Activated naive CD4-positive, alpha-beta T cell treated with anti-CD3 and anti-CD28 coated beads, Interleukin-2, amount 50 U/mL, for 72 hours (primary cell): Measurements from ENCODE around the gene MOBP. TPM values are rescaled to one million over a fixed set of nuclear protein-coding genes. Genes with fewer than 3 reads are reported as not detected.
A peak's percentile ranks its signal among the peaks of the same experiment; 100 is the strongest.

Experiments used
- ATAC-seq, 2 donors: fragments of 150-1000 bp; cut with Tn5 transposase; 2 replicates each; pipeline ENCODE4 v1.10.0; 2021; ENCODE audit warnings: mild to moderate bottlenecking in 2 of 2, moderate library complexity in 2 of 2
- DNase-seq, 2 donors: peaks; one replicate each; pipeline ENCODE4 v3.0.0; 2021 to 2022; ENCODE audit warnings: low spot score in 2 of 2
- H3K27ac Mint-ChIP-seq, 2 donors: one replicate each; pipeline ENCODE4 v1.8.0; 2022; ENCODE audit warnings: mild to moderate bottlenecking in 2 of 2, mixed read lengths in 2 of 2
- H3K36me3 Mint-ChIP-seq, 2 donors: one replicate each; pipeline ENCODE4 v1.8.0; 2022; ENCODE audit warnings: mixed read lengths in 2 of 2
- H3K9me3 Mint-ChIP-seq, 2 donors: one replicate each; pipeline ENCODE4 v1.8.0; 2022; ENCODE audit warnings: mixed read lengths in 2 of 2
- total RNA-seq, 2 donors: library from RNA; stranded (reverse); gene quantifications; one replicate each; pipeline ENCODE4 v1.2.3, GENCODE V29; 2022

MOBP gene
- total RNA-seq, 2 donors from 2014 or later: not detected

GRCh38 chr3:39473452-39474125 lies 6.1 kb downstream of the MOBP start:
- DNase-seq: no peak
- no peak for ATAC-seq
- Mint-ChIP-seq H3K9me3 (peaks cover 4 to 10% of the 10 kb centered on the region in 2 donors), H3K36me3 (no peaks in the 10 kb centered on the region), H3K27ac (peak overlapping the region in 1 of 2 donors; percentile 38)

GRCh38 chr3:39474126-39474515 lies 6.6 kb downstream of the MOBP start:
- Mint-ChIP-seq H3K9me3 (peaks cover 4 to 10% of the 10 kb centered on the region in 2 donors), H3K36me3 (no peaks in the 10 kb centered on the region), H3K27ac (no peak overlapping the region)
- ATAC-seq: no peak
- DNase-seq: no peak

DNA sequence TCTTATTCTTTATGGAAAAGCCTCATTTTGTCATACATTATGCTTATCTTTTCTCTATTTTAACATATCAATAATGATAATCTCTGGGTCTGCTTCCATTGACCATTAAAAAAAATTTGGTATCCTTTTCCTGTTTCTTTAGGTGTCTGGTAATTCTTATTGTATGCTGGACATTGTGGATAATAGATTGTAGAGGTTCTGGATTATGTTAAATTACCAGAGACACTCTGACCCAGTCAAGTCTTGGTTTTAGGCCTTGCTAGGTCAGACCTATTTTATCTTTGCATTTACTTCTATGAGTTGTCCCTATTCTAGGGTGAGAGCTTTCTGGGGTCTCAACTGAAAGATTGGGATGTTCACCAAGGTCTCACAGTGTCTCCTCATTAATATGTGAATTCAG lies 9.3 kb downstream of the MOBP start:
- DNase-seq: no peak
- ATAC-seq: no peak
- peaks cover 4 to 10% of the 10 kb centered on the region in 2 donors for H3K9me3 Mint-ChIP-seq
- no peak overlapping the region for H3K27ac Mint-ChIP-seq
- H3K36me3 Mint-ChIP-seq: no peaks in the 10 kb centered on the region

- peaks cover 4 to 10% of the 10 kb centered on the region in 2 donors for H3K9me3 Mint-ChIP-seq
- ATAC-seq (no peak), DNase-seq (no peak)
- H3K36me3 Mint-ChIP-seq: no peaks in the 10 kb centered on the region
- H3K27ac Mint-ChIP-seq: no peak overlapping the region
These were observed 10.7 kb downstream of the MOBP start for GRCh38 chr3:39478226-39478625.

GRCh38 chr3:39479701-39480414 lies 12.4 kb downstream of the MOBP start:
- H3K36me3 Mint-ChIP-seq: no peaks in the 10 kb centered on the region
- DNase-seq: no peak
- H3K27ac Mint-ChIP-seq: no peak overlapping the region
- peaks cover 4 to 10% of the 10 kb centered on the region in 2 donors for H3K9me3 Mint-ChIP-seq
- ATAC-seq: no peak

DNA sequence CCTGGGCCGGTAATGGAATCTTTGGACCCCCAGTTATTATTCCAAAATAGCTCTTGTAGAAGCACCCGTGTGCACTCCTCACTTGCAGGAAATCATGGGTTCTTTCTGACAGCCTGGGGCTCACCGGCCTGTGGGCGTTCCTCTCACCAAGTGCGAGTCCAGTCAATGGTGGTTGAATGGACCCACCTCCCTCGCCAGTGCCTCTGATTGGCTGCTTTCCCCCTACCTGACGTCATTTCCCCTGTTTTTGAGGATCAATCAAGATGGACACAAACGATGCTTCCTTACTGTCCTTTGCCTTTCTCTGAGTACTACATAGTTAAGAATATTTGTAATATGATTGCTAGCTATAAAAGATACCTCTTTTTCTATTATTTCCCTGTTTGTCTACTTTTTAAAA lies 18.1 kb downstream of the MOBP start:
- no peak overlapping the region for H3K27ac Mint-ChIP-seq
- ATAC-seq (no peak), DNase-seq (no peak)
- no peaks in the 10 kb centered on the region for H3K9me3 Mint-ChIP-seq
- H3K36me3 Mint-ChIP-seq: no peaks in the 10 kb centered on the region

DNA sequence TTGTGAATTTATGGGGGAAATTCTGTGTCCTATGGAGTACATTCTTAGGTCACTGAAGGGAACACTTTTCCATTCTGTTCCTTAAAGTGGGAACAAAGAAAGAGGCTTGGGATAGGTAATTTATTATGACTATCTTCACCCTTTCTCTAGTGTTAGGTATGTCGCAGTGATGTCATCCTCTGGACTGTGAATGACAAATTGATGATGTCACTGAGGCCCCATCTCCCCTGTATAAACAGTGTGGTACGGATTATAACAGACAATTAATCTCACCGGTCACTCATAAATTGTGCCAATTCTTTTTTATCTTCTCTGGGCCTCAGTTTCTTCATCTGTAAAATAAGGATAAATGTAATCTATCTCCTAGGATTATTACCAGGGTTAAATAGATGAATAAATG lies 23.5 kb downstream of the MOBP start:
- ATAC-seq: no peak
- Mint-ChIP-seq H3K9me3 (no peaks in the 10 kb centered on the region), H3K36me3 (no peaks in the 10 kb centered on the region), H3K27ac (no peak overlapping the region)
- no peak for DNase-seq

DNA sequence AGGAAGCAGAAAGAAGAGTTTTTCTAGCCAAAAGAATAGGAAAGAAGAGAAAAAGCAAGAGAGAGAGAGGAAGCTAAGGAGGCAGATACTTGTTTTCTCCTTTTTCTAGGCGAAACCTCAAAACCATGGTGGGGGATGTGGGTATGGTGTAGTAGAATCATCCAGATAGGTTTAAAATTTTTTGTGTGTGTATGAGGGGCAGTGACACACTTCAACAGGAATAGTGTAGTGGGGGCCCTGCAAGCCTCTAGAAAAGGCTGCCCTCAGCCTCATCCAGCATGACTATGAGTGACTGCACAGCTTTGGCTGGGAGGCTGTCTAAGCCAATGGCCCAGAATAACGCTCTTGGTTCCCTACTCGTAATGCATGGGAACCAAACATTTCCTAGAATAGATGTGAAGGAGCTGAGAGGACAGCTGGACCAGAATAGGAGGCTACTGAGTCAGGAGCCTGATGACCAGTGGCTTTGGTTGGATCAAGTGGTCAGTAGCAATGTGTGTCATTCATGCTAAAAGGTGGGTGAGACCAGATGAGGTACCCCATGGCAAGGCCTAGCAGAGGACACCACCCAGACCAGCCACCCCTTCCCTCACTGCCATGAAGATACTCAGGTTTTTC lies 24.4 kb downstream of the MOBP start:
- H3K27ac Mint-ChIP-seq: no peak overlapping the region
- ATAC-seq (no peak), DNase-seq (no peak)
- H3K36me3 Mint-ChIP-seq: no peaks in the 10 kb centered on the region
- H3K9me3 Mint-ChIP-seq: no peaks in the 10 kb centered on the region

DNA sequence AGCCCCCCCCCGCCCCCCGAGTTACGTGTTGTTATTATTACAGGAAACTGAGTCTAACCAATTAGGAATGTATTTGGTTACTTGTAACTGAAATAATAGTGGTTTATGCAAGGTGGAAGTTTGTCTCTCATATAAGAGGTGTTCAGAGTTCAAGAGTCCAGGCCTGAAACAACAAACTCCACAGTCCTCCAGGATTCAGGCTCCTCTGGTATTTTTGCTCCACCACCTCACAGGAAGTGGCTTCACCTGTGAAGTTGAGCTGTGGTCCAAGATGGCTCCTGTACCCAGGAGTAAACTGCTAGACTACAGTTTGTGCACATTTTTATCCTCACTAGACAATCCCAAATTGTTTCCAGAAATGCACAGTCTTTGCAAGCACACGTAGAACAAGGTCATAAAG lies 27.3 kb downstream of the MOBP start:
- no peaks in the 10 kb centered on the region for H3K9me3 Mint-ChIP-seq
- no peak for DNase-seq
- ATAC-seq: no peak
- H3K36me3 Mint-ChIP-seq: no peaks in the 10 kb centered on the region
- H3K27ac Mint-ChIP-seq: no peak overlapping the region

- ATAC-seq (no peak), DNase-seq (no peak)
- Mint-ChIP-seq H3K9me3 (no peaks in the 10 kb centered on the region), H3K27ac (no peak overlapping the region), H3K36me3 (no peaks in the 10 kb centered on the region)
These were observed 30.3 kb downstream of the MOBP start for GRCh38 chr3:39497753-39498152.

DNA sequence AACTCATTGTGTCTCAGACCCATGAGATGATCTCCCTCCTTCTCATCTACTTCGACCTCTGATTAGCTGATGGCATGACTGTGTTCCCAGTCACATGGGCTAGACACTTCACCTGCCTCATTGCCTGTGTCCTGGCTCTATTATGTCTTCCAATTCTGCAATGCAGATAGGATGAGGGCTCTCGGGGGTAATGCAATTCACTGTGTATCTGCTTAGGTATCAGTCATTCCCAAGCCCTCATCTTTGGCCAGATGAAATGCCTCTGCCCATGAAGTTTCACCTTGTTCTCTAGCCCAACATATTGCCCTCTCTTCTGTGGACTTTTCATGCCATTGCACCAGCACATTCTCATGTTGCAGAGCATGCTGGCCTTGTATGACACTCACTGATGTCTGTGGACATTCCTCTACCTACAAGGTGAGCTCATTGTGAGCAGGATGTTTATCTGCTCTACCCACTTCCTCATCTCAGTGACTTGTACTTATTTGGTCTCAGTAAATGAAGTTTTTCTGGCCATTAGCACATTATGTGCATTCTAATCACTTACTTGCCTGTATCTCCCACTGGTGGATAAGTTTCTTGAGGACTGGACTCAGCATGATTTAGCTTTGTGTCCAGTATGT lies 32.3 kb downstream of the MOBP start:
- DNase-seq: no peak
- H3K36me3 Mint-ChIP-seq: no peaks in the 10 kb centered on the region
- H3K27ac Mint-ChIP-seq: no peak overlapping the region
- no peaks in the 10 kb centered on the region for H3K9me3 Mint-ChIP-seq
- no peak for ATAC-seq

GRCh38 chr3:39501059-39501458 lies 33.6 kb downstream of the MOBP start:
- Mint-ChIP-seq H3K36me3 (no peaks in the 10 kb centered on the region), H3K9me3 (no peaks in the 10 kb centered on the region), H3K27ac (no peak overlapping the region)
- no peak for DNase-seq
- ATAC-seq: no peak

DNA sequence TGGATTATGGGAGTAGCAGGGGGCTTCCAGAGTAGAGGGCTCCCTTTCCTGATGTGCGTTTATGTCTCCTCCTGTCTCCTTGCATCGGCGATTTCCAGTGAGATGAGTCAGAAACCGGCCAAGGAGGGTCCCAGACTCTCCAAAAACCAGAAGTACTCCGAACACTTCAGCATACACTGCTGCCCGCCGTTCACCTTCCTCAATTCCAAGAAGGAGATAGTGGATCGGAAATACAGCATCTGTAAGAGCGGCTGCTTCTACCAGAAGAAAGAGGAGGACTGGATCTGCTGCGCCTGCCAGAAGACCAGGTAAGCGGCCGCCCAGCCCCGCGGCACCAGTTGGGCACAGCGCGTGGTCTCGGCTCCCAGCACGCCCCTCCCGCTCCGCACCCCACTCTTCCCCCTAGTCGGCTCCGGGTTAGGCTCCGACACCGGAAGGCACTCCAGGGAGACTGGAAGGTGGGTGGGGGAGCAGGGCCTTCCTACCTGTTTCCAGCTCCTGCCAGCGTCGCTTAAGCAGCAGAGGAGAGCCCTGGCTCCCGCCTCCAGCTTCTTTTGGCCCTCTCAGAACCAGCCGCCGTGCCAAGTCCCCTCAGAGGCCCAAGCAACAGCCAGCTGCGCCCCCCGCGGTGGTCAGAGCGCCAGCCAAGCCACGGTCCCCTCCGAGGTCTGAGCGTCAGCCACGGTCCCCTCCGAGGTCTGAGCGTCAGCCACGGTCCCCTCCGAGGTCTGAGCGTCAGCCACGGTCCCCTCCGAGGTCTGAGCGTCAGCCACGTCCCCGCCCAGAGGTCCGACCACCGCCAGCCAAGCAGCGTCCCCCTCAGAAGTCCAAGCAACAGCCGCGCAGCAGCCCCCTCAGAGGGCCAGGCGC lies 34.7 kb downstream of the MOBP start:
- H3K36me3 Mint-ChIP-seq: no peaks in the 10 kb centered on the region
- H3K27ac Mint-ChIP-seq: no peak overlapping the region
- no peak for DNase-seq
- ATAC-seq: no peak
- H3K9me3 Mint-ChIP-seq: no peaks in the 10 kb centered on the region

- DNase-seq: no peak
- Mint-ChIP-seq H3K27ac (no peak overlapping the region), H3K36me3 (no peaks in the 10 kb centered on the region), H3K9me3 (no peaks in the 10 kb centered on the region)
- ATAC-seq: no peak
These were observed 35.3 kb downstream of the MOBP start for GRCh38 chr3:39502838-39503145.

GRCh38 chr3:39505866-39506742 lies 38.6 kb downstream of the MOBP start:
- DNase-seq (no peak), ATAC-seq (no peak)
- Mint-ChIP-seq H3K9me3 (no peaks in the 10 kb centered on the region), H3K27ac (no peak overlapping the region), H3K36me3 (no peaks in the 10 kb centered on the region)

GRCh38 chr3:39506863-39507262 lies 39.4 kb downstream of the MOBP start:
- Mint-ChIP-seq H3K36me3 (no peaks in the 10 kb centered on the region), H3K27ac (no peak overlapping the region), H3K9me3 (no peaks in the 10 kb centered on the region)
- DNase-seq (no peak), ATAC-seq (peak in 1 of 2 donors; percentile 41)
